HG02763 (cell line): Measurements from ENCODE around the gene FN1.

ENCODE experiments used
- ATAC-seq: cut with Tn5 transposase; IDR thresholded peaks from one replicate; pipeline ENCODE4 v1.9.1; 2021; ENCODE audit warnings: mild to moderate bottlenecking, moderate library complexity; ENCODE audit not compliant: unreplicated experiment

FN1 gene

DNA sequence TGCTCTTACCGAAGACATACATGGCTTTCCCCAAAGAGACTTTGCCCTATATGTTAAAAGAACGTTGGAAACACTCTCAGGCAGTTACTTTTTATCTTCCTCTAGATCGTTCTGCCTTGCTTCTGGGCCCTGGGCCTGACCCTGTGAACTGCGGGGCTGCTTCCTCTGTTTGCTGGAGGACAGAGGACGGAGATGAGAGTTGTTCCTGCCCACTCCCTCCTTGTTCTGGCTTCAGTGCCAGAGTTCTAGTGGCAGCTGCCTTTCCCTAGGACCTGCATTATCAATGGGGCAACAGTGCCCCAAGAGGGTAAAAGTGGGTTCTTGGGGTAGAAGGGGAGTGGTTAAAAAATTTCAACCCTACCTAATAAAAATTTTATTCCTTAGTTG, 6.5 kb upstream of the FN1 start:
- ATAC-seq, result no peak

DNA sequence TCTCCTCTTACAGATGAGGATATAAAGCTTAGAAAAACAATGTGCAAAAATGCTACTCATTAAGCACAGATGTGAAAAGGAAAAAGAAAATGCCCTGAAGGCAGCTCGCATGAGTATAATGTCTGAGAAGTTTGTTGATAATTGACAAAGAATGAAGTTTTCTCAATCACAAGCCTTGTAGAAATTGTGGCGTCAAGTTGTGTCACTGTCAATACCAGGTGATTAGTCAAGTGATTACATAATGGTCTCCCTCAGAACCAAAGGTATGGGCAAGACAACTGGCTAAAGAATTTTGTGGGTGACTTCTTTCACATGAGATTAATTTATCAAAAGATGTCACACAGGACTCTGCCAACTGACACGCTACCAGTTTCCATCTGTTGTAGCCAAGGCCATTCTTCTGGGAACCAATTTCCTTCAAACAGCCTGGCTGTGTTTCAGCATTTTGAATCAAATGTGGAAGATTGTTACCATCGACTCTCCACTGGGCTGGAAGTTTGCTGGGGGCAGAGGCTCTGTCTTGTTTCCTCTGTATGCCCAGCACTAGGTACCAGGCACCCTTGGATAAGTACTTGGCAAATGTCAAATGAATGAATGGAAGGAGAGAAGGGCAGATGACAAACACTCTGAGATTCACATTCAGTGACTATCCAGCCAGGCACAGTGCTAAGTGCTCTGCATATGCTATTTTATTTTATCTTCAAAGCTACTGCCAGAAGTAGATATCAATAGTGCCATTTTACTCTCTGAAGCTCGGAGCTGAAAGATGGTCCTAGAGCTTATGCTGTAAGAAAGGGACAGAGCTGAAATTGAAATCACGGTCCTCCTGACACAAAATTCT, 5.9 kb upstream of the FN1 start:
- no peak for ATAC-seq

DNA sequence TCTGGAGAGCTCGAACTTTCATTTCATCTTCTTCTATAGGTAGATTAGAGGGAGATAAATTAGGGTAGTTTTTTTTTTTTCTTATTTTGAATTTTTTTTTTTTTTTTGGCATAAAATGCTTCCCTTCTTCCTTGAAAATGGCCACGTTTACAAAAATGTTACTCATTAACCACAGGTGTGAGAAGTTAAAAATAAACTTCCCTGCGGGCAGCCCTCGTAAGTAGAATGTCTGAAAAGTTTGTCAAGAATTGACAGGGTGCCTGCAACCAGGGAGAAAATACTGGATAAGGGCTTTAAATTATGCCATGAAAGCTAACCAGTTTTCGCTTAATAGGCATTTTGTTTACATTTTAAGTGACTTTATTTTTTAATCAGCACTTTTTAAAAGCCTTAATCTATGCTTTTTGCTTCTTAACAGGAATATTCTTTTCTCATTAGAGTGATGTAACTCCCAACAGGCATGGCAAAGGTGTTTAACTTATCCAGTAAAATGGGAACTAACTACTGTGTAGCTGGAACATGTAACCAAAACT, 4.2 kb upstream of the FN1 start:
- no peak for ATAC-seq

DNA sequence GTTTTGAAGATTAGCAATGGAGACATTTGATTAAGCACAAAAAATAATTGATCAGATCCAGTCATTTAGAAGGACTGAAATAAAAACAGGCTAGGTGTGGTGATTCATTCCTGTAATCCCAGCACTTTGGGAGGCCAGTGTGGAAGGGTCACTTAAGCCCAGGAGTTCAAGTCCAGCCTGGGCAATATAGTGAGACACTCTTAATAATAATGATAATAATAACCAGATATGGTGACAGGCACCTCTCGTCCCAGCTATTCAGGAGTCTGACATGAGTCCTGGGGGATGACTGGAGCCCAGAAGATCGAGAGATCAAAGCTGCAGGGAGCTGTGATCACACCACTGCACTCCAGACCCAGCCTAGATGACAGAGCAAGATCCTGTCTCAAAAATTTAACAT, 3.5 kb upstream of the FN1 start:
- ATAC-seq, result no peak

DNA sequence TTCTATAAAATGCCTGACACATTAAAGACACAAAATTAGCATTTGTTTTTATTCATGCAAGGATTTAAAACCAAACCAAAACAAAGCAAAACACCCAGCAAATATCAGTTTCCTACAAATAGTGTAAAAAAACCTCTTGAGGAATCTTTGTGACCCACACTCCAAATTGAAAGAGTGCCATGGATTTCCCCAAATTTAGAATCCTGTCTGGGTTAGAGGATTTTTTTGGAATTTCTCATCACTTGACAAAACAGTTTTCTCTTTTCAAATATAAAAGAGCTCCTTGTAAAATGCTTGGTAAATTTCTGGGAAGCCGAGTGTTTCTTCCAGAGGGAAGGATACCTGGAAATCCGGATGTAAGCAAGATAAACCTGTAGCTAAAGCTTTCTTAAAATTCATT, 1.7 kb upstream of the FN1 start:
- ATAC-seq, result no peak

DNA sequence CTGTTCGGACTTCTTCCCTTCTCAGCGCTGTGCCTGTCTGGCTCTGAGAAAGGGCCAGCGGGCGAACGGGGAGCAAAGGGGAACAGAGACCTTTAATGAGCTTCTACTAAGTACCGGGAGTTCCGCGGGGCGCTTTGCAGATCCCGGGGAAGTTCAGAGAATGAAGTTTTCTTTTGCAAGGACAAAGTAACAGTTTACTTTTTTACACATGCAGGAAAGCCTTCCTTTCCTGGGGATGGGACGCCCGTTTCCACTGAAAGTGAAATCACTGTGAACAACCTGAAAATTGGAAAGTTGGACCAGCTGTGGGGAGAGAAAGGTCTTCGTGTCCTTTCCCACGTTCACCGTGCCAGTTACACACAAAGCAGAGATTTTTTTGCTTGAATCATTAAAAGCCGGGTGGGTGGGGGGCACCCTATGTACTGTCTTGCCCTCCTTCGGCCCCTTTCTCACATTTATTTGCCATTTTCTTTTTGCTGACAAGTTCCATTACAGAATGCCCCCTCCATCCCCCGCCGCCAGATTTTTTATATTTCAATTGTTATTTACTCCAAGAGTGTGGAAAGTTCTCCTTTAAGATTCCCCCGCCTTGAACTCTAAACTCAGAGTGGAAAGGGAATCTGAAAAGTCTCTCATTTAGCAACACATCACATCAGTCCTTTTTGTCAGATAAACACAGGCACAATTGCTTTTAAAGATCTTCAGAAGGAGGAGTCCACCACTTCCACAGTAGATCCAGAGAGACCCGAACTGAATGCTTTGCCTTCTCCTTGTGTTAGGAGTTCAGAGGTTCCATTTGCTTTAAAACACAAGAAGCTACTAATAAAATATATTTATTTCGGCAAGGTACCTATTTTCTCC, 1.1 kb upstream of the FN1 start:
- no peak for ATAC-seq

DNA sequence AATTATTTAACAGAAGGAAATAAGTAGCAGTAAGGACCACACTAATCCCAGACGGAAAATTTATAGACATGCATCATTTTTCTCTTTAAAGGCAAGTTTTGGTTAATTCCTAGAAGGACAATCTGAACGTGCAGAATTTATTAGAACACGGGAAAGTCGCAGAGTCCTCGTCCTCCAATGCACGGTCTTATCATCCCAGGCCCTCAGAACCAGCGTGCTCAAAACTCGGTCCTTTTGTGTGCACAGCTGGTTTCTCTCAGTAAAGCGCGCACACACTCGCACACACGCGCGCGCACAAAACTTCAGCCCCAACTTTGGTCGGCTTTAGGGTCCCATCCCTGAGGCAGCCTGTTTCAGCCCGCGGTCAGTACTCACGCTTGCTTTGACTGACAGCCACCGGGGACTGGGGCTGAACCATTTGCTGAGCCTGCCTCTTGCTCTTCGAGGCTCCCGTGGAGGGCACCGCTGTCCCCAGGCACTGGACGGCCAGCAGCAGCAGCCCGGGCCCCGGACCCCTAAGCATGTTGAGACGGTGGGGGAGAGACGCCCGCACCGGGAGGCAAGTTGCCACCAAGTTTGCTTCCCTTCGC, 493 bp downstream of the FN1 start:
- no peak for ATAC-seq

DNA sequence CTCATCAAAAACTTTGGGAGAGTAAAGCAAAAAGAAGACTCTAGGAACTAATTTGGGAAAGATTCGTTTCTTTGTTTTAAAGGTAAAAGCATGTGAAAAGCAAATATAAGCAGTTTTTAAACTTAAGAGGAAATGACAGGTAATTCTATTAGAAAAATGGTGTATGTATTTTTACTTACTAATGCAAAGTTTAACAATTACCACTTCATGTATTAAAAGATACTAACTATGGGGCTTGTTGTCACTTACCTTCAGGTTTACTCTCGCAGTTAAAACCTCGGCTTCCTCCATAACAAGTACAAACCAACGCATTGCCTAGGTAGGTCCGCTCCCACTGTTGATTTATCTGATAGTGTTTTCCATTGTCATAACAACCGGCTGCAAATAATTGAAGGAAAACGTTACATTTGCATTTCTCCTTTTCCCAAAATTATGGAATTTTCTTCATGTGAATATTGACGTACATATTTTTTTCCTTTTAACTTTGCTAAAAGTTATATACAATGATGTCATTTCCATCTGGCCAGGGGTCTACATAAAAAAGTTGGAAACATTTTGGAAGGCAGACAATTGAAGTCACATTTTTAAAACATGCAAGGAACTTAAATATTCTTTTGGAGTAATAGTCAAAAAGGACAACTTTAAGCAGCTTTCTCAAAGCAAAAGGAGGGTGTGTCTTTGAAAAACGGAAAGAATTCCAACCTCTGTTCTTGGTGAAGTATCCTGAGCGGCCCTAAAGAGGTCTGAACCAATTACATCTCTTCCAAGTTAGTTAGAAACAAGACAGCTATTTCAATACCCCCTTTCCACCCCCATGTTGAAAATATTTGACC, 1.2 kb downstream of the FN1 start:
- no peak for ATAC-seq

DNA sequence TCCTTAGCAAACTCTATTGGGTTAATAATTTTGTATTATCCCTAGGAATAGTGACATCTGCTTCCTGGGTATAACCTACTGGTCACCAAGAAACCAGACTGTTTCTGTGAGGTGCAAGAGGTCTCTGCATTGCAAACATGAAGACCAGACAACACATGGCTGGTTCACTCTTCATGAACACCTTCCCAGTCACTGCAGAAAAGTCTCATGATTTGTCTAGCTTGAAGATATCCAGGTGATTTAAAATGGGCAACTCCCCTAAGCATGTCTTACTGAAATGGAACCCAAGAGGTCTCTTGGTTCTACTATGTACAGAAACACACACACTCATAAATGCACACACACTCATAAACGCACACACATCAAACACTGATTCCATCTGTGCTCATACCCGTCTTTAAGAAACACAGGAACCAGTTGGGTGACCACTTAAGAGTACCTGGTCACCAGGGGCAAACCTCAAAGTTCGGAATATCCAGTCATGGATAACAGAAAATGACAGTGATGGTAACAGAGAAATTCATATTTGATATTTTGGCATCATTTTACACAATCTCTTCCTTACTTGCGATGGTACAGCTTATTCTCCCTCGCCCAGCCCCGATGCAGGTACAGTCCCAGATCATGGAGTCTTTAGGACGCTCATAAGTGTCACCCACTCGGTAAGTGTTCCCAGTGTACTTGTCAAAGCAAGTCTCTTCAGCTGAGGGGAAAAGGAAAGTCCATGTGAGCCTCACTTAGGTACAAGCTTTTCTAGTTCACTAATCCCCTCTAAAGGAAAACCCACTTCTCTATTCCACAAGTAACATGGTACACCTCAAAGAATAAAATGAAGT, 2.9 kb downstream of the FN1 start:
- ATAC-seq, result no peak

DNA sequence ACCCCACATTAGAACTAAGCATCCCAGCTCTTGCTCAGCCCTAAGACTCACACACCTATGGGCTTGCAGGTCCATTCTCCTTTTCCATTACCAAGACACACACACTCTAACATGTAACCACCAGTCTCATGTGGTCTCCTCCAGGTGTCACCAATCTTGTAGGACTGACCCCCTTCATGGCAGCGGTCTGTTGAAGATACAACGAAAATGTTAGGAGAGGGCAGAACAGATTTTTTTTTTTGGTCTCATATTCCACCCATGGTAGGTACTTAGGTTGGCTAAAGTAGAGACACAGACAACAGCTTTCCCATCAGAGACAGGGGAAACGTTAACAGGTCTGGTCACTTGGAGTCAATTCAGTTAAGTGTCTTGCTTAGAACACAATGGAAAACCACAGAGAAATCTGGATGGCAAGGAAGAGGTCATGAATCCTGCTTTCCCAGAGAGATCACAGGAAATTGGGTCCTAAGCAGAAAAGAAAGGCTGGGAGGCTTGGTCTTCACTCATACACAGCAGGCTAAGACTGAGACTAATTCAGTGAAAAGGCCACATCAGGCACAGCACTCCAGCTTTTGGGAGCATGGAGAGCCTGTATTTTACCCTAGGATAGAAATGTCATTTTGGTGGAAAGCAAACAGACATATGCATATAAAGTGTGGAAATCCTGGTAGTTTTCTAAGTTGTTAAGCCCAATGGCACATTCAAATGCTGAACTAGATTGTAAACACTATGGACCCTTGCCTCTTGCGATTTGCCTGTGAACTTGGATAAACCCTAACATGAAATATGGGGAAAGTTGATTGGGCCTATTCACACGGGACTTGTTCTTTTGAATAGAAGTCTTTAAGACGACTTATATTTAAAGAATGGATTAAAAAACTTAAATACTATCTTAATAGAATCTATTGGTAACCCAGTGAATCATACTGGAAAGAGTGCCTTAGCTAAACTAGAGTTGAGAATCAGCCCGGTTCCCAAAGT, 3.8 kb downstream of the FN1 start:
- ATAC-seq, result no peak

DNA sequence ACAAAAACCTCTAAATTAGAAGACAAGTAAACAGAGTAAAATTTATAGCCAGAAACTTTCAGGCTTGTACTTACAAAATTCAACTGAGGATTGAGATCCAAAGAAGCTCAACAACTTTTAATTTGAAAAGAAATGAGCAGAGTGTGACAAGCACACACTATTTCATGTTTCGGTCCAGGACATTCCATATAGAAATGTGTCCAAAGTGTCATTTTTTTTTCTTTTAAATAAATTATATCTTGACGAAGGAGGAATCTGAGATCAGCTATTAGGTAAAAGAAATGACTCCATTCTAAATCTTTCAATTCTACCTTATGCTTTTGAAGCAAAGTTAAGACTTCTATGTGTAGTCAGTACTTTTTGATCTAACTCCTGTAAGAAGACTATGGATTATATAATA, 4.6 kb downstream of the FN1 start:
- ATAC-seq, result no peak

DNA sequence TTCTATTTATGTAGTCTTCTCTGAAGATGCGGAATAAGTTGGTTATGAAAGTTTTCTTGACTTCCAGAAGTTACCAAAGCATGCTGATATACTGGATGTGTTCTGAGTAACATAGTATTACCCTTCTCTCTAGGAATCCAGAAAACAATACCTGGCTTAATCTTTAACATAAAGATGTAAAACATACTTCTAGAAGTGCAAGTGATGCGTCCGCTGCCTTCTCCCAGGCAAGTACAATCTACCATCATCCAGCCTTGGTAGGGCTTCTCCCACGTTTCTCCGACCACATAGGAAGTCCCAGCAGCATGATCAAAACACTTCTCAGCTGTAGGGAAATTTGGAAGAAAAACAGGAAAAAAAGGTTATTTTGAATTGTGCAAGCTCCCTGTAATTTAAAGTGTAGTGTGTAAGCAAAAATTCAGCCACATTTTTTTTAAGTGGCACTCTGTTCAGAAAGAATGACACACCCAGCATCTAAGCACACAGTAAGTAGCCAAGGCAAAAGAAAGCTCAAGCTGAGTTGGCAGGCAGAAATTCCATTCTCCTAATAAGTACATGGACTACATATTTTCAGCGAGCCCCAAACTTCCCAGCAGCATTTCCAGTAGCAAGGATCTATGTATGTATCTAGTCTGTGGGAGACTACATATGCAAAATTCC, 5.2 kb downstream of the FN1 start:
- ATAC-seq, result no peak

DNA sequence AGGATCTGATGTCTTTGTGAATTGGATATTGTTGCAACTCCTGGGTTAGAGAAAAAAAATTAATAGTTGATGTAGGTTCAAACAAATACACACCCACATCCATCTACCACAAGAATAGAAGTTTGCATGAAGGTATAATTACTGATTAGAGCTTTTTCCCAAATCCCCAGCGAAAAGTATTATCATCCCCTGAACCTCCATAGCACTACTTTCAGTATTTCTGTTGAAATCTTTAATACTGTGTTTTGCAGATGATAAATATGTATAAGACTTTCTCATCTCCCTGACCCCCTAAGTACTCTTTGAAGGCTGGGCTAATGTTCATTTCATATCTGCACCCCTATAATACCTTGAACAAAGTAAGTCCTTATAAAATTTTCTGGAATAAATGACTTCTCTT, 6.4 kb downstream of the FN1 start:
- ATAC-seq, result no peak

DNA sequence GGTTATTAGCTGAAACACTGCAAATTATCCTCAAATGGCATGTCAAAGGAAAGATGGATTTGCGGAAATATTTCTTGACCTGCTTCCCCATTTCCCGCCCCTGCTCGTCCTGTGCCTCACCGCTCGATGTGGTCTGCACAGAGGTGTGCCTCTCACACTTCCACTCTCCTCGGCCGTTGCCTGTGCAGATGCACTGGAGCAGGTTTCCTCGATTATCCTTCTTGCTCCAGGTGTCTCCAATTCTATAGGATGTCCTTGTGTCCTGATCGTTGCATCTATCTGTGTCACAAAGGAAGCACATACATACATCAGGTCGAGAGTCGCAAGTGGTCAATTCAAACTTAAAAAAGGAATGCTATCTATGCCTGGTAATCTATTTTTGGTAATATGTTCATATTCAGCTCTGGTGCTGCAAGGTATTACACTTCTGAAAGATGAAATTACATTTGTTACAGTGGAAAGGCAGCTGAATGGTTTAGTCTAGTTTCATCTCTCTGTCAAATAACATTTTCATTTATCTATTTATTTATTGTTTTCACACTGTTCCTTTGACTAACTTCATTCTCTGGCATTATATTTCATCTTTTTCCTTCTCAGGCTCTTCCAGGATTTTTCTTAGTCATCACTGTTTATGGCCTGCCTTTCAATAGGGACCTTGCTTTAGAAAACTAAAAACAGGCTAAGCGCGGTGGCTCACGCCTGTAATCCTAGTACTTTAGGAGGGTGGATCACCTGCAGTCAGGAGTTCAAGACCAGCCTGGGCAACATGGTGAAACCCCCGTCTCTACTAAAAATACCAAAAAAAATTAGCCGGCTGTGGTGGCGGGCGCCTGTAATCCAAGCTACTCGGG, 7.6 kb downstream of the FN1 start:
- no peak for ATAC-seq

DNA sequence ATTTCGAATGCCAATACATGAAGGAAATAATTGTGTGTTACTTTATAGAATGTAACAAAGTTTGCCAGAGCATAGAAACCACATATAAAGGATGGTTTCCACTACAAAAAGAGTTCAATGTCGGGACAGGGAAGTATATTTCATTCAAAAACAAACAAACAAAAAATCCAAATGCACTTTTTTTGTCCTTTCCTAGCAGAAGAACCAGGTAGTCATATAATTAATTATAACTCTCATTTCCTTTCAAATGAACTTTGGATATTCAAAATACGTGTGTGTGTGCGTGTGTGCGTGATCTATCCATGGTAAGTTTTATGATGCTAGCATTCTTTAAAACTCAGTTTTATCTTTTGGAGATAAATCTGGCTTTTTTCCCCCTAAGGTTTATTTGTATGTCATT, 8.3 kb downstream of the FN1 start:
- ATAC-seq, result no peak

DNA sequence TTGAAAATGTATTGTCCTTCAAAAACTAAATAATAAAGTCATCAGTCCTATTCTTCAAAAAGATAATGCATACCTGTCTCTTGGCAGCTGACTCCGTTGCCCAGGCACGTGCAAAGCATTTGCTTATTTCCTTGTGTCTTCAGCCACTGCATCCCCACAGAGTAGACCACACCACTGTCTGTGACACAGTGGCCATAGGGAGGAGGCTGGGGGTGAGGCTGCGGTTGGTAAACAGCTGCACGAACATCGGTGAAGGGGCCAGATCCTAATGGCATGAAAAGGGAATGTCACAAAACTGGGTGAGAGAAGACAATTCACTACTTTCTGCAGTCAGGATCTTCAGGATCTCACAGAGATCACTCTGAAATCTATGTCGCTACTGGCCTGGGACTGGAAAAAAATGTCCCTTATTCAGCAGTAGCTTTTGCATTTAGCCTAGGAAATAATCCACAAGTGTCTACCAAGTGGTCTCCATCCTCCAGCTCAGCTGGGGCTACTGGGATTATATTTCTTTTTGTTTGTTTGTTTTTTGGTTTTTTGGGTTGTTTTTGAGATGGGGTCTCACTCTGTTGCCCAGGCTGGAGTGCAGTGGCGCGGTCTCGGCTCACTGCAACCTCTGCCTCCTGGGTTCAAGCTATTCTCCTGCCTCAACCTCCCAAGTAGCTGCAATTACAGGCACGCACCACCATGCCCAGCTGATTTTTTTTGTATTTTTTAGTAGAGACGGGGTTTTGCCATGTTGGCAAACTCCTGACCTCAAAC, 10.7 kb downstream of the FN1 start:
- ATAC-seq, result no peak
